AG09309 (cell line): ENCODE results near the gene GGA1.
A peak's percentile ranks its signal among the peaks of the same experiment; 100 is the strongest.

Experiments used
- DNase-seq: peaks from one replicate; pipeline ENCODE4 v3.0.0-alpha.2; 2010; ENCODE audit warnings: low read depth
- H3K4me3 ChIP-seq: 2 replicates; pipeline ENCODE4 v1.5.1; 2011; ENCODE audit warnings: mild to moderate bottlenecking, low read depth, low read length, moderate library complexity; ENCODE audit not compliant: control insufficient read depth
- CTCF ChIP-seq: IDR thresholded peaks from 2 replicates; pipeline ENCODE4 v1.5.1; 2011; ENCODE audit warnings: mild to moderate bottlenecking, low read depth, low read length, inconsistent platforms; ENCODE audit not compliant: insufficient read depth, control insufficient read depth; ENCODE audit errors: missing control alignments

GGA1 gene

GRCh38 chr22:37639771-37640590, 31.3 kb downstream of the GGA1 start:
- no peak for DNase-seq

GRCh38 chr22:37640591-37641560, 32.2 kb downstream of the GGA1 start:
- no peak for TF ChIP-seq CTCF
- no peak for DNase-seq
- peak overlapping the region; percentile 62 for H3K4me3 ChIP-seq

More at GRCh38 chr22:37639771-37640590, 31.3 kb downstream of the GGA1 start:
- peak overlapping the region; percentile 62 for H3K4me3 ChIP-seq
- TF ChIP-seq CTCF = no peak

GRCh38 chr22:37641561-37641949, 32.9 kb downstream of the GGA1 start:
- DNase-seq = no peak
- H3K4me3 ChIP-seq = no peak overlapping the region
- no peak for TF ChIP-seq CTCF

- no peak for DNase-seq
- peak; percentile 94 for TF ChIP-seq CTCF
- no peak overlapping the region for H3K4me3 ChIP-seq
Observed at GRCh38 chr22:37643225-37643847, 34.7 kb downstream of the GGA1 start.

GRCh38 chr22:37647317-37647716, 38.7 kb downstream of the GGA1 start:
- DNase-seq = no peak
- no peak for TF ChIP-seq CTCF
- no peak overlapping the region for H3K4me3 ChIP-seq

- no peak overlapping the region for H3K4me3 ChIP-seq
Observed at GRCh38 chr22:37647928-37648327, 39.3 kb downstream of the GGA1 start.

More at GRCh38 chr22:37647928-37648327, 39.3 kb downstream of the GGA1 start:
- no peak for DNase-seq
- TF ChIP-seq CTCF = no peak
